ENCODE results near the gene USP21.

DNA sequence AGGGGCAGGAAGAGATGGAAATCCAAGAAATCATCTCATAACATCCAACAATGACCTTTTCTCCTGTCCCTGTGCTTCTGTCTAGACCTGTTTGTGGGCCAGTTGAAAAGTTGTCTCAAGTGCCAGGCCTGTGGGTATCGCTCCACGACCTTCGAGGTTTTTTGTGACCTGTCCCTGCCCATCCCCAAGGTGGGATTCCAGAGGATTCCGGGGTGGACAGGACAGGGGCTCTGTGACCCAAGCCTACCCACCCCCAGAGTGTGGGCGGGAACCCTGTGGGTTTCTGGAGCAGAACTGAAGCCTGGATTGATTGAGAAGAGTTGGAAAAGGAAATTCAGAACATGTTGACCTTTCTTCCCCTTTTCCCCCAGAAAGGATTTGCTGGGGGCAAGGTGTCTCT, 4.5 kb downstream of the USP21 start:
- TF ChIP-seq CTCF (IDR thresholded peaks at IDR 0.05) (no peak), POLR2A (IDR thresholded peaks at IDR 0.05) (no peak)

Measured in Peyer's patch (tissue), 4 donors.